Effector CD8-positive, alpha-beta T cell (primary cell): Measurements from ENCODE around the gene SPRED2.

Source experiments
- DNase-seq: peaks from one replicate; lab custom pipeline; 2025; lab: John Stamatoyannopoulos, UW

SPRED2 gene

DNA sequence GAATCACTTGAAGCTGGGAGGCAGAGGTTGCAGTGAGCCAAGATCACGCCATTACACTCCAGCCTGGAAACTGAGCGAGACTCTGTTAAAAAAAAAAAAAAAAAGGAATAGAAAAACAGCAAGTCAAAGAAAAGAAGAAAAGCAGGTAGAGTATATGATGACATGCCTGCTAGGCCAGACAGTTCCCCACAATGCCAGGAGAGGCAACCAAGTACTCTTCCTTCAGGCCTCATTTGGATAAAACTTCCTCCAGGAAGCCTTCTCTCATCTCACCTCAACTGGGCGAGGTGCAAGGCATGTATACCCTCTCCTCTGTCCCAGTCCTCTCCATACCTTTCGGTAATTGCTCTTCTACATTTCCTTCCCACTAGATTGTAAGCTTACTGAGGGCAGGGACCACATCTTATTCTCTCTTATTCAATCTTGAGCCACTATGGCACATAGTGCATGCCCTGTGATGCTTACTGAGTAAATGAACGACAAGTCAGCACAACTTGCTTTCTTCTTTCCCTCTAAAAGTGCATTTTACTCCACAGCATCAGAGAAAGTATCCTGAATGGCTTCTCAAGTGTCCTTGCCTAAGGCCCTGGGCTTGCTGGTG lies 10.1 kb upstream of the SPRED2 start:
- DNase-seq, result no peak

DNA sequence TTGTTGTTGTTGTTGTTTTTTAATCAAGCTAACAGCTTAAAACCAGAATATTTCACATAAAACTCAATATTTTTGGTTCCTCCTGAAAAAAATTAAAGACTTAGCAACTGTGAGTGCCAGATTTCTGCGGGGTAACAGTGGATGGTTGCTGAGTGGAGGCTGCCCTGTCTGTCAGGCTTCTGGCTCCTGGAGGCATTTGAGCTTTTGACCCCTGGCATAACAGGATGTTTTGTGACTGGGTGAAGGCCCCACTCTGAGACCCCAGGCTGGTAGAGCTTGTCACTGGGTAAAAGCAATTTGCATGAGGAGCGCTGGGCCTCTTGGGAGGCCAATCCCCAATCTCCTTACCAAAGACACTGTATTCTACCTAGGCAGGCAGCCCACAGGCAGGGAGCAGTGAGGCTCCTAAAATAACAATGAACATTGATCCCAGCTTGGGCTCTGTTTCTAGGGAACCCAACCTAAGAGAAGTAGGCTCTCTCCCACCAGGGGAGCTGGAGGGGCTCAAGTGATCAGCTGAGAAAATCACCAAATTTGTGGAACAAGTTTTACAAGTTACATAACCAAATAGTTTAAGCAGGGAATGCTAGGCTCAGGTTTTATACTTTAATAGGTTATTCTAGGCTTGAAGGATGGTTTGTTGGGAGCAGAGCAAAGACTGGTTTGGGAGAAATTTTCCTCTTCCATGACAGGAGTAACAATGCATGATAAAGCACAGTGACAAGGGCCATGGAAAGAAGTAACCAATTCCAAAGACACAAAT lies 5.9 kb upstream of the SPRED2 start:
- DNase-seq, result no peak

DNA sequence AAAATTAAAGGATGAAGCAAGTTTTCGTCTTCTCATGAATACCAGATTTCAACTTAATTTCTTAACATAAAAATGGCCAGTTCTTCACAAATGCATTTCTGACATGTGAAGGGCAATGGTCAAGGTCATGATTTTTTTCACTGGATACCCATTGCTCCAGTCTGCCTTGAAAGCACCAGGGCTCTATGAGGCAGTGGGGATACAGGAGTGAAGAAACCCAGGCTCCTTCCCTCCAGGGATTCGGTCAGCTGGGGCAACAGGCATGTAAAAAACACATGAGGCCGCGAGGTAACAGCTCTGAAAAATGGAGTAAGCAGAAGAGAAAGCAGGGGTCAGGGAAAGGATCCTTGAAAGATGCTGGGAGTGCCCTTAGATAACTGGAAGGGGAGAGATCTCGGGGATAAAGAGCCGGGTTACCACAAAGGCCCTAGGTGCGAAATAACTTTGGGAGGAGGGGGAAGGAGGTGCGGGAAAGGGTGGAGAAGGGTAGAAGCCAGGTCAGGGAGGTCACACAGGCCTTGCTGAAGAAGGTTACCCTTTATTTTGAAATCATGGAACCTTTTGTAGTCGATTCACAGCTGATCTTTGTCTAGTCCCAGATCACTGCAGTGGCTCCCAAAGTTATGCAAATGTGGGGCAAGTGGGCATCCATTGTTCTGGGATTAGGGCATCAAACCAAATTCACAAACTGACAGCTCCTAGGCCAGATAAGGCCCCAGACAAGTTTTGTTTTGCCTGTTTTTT lies 5.2 kb upstream of the SPRED2 start:
- DNase-seq, result no peak

DNA sequence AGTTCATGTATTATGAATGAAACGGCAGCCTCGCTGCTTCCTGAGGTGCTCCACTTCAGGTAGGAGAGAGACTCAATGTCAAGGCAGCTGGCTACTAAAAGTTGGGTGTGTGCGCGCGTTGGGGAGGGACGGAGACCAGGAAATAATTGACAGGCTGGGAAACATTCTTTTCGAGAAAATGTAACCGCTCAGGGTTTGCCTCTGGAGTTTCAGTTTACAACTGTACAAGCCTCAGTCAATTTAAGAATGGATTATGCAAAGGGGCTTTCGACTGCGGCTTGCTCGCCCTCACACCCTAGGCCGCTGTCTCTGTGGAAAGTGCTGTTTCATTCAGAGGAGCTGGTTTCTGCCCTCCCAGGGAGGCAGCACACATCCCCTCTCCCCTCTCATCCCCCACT lies 4.4 kb upstream of the SPRED2 start:
- DNase-seq, result no peak

DNA sequence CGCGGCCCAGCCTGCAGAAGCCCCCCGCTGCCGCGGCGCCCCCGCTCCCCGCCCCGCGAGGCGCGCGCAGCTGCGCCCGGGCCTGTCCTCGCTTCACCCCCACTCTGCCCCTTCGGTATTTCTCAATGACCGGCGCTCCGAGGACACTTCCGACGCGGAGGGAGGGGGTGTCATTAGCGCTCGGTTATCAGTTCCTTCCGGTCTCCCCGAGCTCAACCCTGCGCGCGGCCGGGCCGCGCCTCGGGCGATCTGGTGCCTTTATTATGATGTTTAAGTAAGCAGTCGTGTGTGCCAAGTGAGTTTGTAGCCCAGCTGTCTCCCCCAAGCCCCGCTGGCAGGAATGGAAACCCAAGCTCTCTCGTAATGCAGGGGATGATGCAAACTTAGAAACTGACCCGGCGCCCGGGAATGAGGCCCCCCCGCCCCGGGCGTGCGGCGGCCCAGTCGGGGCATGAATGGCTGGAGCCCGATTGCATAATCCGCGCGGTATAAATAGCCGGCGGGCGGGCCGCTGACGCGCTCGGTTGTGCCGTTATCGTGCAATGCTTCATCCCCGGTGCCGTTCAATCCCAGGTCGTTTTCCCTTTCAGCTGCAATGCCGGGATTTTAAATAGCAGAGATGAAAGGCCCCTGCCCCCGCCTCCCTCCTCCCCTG lies 3.9 kb upstream of the SPRED2 start:
- no peak for DNase-seq

DNA sequence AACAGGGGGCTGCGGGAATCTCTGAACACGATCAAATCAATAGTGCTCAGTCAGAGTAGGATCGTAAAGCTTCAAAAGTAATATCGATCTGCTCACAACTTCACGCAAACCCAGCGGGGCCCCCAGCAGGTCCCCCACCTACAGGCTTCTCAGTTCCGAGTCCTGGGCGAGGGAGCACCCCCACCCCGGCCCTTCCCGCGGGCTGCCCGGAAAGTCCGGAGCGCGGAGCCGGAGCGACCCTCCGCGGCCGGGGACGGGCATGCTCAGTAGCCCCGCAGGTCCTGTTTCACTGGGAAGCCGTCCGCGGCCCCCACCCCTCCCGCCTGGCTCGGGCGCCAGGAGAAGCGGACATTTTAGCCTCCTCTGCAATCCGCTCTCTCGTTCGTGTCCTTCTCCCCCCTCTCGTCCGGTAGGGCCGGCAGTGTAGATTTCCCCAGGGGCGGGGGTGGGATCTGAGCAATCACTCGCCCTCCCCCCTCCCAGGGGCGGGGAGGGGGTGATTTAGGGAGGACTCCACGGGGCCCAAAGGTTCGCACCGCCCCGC lies 3.3 kb upstream of the SPRED2 start:
- no peak for DNase-seq

DNA sequence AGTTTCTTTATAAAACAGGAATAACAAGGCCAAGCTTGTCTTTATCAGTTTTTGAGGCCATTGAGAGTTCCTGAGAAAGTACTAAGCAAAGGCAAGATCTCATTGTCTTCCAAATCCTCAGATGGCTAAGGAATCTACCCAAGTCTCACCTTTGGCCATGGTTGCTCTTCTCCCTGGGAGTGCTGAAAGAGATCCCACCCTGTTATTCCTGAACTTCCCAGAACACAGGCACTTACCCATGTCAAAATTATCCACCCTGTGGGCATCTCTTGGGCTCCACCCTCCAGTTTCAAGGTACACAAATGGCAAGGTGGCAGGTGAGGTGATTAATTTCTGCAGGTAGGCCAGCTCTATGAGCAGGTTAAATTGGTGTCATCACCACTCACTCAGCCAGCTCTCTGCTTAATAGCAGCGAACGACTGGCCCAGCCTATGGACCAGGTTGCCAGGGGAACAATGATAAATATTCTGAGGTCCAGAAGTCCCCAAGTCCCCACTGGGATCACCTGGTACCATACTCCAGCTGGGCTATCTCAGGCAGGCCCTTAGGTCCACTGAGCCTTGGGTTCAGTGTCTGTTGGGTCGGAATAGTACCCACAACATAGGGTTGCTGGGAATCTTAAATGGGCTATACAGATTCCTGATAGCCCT lies 2.3 kb upstream of the SPRED2 start:
- no peak for DNase-seq

DNA sequence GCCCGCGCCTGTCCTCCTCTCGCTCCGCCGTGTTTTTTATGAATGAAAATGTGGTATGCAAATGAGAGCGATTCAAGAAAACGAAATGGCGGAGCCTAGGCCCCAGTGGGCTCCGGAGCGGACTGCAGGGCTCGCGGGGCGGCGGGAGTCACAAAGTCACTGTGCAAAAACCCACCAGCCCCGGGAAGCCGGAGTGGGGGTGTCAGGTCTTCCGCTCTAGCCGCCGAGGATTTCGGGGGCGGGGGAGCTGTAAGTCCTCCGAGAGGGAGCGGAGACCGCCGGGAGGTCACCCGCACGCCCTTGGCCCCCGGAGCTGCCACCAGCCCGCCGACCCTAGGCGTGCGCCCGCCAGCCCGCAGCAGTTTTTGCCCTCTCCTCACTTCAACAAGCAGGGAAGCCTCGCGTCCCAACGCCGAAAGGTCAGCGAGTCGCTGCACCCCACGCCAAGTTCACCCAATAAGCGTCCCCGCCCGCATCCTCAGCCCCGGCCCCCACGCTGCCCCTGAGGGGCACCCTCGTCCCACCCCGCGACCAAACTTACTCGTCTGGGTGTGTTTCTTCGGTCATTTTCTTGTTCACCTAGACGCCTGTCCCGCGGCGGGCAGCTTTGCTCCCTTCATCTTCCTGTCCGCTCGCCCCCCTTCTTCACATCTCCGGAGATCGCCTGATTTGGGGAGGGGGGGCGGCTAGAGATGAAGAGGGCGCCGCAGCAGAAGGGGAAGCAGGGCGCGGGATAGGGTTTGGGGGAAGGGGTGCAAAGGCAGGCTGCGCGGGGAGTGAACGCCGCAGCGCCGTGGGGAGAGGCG lies 775 bp downstream of the SPRED2 start:
- no peak for DNase-seq

DNA sequence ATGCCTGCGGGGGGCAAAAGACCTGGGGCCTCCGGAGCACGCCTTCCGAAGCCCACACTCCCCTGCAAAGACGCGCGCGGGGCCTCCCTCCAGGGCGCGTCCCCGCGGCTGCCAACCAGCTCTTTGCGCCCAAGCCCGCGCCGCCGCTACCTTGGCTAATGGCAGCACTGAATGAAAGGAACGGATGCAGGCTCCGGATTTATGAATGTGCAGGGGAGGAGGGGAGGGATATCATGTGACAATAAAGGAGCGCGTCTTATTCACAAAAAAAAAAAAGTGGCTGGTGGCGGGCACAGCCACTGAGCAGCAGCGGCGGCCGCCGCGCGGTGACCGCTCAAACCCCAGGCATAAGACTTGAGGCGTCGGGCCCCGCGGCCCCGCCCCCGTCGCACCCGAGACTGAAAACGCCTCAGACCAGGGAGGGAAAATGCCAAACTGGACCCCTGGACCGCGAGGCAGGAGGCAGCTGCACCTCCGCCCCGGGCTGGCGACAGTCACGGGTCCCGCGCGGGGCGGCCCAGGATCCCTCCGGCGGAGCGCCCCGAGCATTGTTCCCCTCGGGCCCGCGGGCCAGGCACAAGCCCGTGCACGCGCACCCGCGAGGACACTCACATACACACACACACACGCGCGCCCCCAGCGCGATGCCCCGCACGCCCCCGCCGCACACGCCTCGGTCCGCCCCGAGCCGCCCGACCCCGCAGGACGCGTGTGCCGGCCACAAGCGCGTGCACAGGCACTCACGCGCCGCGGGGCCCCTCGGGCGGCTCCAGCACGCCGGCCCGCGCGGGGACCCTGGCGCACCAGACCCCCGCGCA lies 1.6 kb downstream of the SPRED2 start:
- DNase-seq, result no peak

DNA sequence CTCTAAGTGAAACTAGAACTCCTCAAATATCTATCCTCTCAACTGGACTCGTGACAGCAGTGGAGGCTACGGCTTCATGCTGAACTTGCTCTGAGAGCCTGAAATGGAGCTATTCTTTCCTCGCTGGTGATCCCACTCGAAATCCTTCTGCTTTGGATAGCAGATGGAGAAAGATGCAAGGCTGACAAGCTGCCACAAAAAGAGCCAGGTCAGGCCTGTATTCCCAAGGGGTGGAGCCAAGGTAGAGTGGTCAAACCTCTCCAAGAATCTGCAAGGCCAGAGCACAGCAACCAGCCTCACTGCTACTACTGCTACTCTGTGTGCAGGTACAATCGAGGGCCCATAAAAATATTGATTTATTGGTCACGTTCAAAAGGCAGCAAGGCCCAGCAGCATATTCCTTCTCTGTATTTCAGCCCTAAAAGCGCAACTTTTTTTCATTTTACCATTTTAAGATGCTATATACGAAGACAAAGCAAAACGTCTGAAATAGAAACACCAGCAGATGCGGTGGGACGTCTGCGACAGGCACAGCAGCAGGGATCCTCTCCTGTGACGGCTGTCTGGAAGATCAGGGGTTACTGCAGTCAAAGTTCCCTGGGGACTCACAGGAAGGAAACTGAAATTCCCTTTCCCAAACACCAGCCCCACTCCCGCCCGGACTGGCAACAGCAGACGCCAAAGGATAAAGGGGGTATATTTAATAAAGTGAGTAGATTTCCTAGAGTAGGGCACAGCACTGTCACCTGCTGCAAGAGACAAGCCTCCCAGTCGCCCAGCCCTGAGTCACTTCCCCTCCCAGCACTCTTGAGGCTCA lies 2.4 kb downstream of the SPRED2 start:
- DNase-seq, result no peak

DNA sequence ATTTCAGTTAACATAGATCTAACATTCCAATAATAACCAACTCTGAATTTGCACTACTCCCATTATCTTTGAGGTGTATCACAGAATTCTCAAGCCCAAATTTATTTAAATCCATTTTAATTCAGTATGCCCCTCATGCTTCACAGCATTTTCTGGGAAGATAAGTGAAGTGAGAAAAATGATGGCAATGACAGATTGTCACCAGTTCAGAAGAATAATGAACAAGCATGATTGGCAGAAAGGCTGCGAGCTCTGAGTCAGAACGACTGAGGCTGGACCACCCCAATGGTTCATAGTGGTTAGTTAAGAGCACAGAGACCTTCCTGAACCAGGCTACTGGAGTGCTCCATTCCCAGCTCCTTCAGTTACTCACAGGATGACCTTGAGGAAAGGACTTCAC lies 4.9 kb downstream of the SPRED2 start:
- no peak for DNase-seq

DNA sequence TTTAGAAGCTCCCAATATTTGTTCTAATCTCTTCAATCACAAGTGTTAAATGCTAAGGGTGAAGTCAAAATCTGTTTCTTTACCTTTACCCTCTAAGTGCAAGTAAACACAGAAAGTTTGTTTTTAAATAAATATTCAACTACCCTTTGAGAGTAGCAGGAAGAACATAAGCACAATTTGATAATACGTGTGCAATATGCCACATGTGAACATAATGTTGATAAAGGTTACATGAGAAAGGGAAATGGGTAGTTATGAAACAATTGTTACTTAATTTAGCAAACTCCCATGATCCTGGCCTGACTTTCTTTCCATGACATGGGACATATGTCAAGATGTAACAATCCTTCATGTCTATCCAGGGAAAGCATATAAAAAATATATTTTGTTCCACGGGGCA lies 7.1 kb downstream of the SPRED2 start:
- DNase-seq, result no peak

DNA sequence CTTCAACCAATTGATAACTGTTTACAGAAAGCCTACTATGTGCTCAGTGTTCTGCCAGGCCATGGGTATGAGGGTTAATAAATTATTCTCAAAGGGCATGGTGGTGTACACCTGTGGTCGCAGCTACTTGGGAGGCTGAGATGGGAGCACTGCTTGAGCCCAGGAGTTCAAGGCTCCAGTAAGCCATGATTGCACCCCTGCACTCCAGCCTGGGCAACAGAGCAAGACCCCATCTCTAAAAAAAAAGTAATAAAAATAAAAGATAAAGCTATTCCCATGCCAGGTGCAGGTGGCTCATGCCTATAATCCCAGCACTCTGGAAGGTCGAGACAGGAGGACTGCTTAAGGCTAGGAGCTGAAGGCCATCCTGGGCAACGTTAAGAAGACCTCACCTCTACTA lies 8.0 kb downstream of the SPRED2 start:
- no peak for DNase-seq

DNA sequence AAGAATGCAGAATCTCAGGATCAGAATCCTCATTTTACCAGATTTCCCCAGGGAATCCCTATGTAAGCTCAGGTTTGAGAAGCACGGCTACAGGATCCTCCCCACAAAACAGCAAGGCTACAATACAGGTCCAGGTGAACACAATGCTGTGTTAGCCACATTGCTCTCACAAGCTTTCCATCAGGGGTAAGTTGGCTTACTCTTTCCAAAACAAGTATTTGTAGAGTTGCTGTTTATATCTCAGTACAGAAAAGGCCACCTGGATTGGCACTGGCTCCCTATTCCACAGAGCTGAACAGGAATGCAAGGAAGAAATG lies 11.0 kb downstream of the SPRED2 start:
- DNase-seq, result no peak

DNA sequence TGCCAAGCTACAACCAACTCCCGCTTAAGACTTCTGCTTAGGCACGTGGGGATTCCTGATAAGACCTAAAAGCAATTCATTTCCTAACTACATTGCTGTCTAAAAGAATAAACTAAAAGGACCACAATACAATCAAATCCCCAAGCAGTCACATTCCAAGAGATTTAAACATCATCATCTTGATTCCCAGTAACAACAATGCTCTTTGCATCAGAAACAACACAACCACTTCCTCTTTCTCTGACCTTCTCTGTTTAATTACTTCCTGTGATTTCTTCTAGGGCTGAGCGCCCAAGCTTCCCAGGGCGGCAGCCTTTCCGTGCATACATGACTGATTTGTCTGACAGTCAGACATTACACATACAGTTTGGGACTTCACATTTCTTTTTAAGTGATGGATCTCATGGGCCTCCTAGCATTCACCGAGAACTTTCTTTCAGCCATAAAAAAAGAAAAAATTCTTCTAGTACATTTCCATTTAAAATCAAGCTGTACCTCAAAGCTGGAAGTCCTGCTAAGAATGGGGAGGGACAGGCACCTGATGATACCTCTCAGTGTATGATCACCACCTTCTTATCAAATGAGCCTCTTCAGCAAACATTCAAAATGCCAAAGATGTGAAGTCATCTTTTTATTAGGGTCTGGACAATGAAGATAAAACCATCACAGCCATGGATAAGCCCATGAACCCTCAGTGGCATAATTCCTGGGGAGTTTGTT lies 11.5 kb downstream of the SPRED2 start:
- no peak for DNase-seq

DNA sequence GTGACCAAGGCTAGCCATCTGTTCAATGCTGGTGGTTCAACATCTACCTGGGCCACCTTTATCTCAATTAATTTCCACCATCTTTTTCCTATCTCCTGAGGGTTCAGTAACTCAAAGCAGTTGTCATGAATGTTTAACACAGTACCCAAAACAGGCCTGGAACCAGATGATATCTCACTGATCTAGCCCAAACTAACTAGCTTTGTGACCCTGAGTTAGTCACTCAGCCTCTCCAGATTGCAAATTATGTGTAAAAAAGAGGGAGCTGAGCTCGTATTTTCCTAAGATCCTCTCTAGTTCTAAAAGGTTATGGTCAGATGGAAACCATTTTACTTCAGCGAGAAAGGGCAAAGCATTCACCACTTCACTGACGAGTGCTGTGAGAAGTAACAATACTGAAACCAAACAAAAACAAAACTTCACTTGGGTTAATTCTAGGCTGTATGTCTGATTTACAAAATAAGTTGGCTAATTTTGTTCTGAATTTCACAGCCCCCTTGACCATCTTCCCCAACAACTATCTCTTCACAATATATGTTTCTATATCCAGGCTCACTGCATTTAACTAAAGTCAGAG lies 14.8 kb downstream of the SPRED2 start:
- no peak for DNase-seq

DNA sequence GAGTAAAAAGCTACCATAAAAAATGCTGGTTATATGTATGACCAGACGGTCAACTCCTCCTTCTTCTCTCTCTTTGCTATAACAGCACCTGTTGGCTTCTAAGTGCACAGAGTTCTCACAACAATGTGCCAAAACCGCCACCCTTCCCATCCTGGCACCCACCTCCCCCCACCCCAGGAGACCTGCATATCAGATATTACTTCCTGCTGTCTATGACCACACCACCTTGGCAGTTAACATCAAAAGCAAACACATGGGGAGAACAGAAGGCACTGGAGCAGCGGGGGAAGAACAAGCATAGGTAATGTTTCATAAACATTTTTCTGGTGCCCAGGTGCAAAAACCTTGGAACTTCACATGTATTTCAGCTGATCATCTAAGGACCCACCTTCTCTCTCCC lies 15.5 kb downstream of the SPRED2 start:
- no peak for DNase-seq

DNA sequence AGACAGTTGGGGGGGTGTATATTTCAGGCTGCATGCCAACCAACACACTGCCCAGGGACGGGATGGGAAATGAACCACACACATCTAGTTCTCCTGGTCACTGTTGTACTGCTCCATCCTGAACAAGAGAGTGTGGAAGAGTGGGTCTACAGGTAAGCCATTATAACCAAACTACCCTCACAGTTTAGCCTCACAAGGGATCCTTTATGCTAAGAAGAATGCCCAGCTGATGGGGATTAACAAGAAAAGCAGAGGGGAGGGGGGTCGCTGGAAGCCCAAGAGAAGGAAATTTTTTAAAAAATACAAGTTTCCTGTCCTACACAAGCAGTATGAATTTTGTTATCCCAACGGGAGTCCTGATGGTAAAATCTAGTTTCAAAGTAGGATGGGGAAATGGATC lies 16.1 kb downstream of the SPRED2 start:
- DNase-seq, result no peak
